ENCODE data around the gene SERTAD4.
A peak's percentile ranks its signal among the peaks of the same experiment; 100 is the strongest.
"Not testable (repeated sequence)": the region's sequence is repeated elsewhere in the genome, so short reads cannot be mapped to it uniquely, and the experiment has no call there.

Gene SERTAD4

GRCh38 chr1:210264496-210265380 lies 32.1 kb downstream of the SERTAD4 start:
- TF ChIP-seq, protein P1, sequence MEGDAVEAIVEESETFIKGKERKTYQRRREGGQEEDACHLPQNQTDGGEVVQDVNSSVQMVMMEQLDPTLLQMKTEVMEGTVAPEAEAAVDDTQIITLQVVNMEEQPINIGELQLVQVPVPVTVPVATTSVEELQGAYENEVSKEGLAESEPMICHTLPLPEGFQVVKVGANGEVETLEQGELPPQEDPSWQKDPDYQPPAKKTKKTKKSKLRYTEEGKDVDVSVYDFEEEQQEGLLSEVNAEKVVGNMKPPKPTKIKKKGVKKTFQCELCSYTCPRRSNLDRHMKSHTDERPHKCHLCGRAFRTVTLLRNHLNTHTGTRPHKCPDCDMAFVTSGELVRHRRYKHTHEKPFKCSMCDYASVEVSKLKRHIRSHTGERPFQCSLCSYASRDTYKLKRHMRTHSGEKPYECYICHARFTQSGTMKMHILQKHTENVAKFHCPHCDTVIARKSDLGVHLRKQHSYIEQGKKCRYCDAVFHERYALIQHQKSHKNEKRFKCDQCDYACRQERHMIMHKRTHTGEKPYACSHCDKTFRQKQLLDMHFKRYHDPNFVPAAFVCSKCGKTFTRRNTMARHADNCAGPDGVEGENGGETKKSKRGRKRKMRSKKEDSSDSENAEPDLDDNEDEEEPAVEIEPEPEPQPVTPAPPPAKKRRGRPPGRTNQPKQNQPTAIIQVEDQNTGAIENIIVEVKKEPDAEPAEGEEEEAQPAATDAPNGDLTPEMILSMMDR (conservative IDR thresholded peaks at IDR 0.05; ENCODE audit: control insufficient read depth, insufficient read depth, low read depth, low read length) = peak; percentile 30
- no peak overlapping the region for H3K4me3 ChIP-seq (ENCODE audit: control insufficient read depth, low read depth, low read length)
- no peak for DNase-seq (ENCODE audit: low read depth)

- not testable (repeated sequence) for H3K4me3 ChIP-seq (ENCODE audit: control insufficient read depth, low read depth, low read length)
- DNase-seq (ENCODE audit: low read depth) = peak; percentile 55
Observed at GRCh38 chr1:210265392-210265955, 32.9 kb downstream of the SERTAD4 start.

GRCh38 chr1:210269981-210270380 lies 37.4 kb downstream of the SERTAD4 start:
- TF ChIP-seq, protein P1 (conservative IDR thresholded peaks at IDR 0.05; ENCODE audit: control insufficient read depth, insufficient read depth, low read depth, low read length) = no peak
- no peak for DNase-seq (ENCODE audit: low read depth)
- H3K4me3 ChIP-seq (ENCODE audit: control insufficient read depth, low read depth, low read length) = no peak overlapping the region

- H3K4me3 ChIP-seq (ENCODE audit: control insufficient read depth, low read depth, low read length) = no peak overlapping the region
- no peak for DNase-seq (ENCODE audit: low read depth)
- TF ChIP-seq, protein P1 (conservative IDR thresholded peaks at IDR 0.05; ENCODE audit: control insufficient read depth, insufficient read depth, low read depth, low read length) = no peak
Observed at GRCh38 chr1:210272666-210273065, 40.1 kb downstream of the SERTAD4 start.

GRCh38 chr1:210280221-210280620 lies 47.6 kb downstream of the SERTAD4 start:
- no peak overlapping the region for H3K4me3 ChIP-seq (ENCODE audit: control insufficient read depth, low read depth, low read length)
- no peak for DNase-seq (ENCODE audit: low read depth)
- TF ChIP-seq, protein P1 (conservative IDR thresholded peaks at IDR 0.05; ENCODE audit: control insufficient read depth, insufficient read depth, low read depth, low read length) = no peak

DNA sequence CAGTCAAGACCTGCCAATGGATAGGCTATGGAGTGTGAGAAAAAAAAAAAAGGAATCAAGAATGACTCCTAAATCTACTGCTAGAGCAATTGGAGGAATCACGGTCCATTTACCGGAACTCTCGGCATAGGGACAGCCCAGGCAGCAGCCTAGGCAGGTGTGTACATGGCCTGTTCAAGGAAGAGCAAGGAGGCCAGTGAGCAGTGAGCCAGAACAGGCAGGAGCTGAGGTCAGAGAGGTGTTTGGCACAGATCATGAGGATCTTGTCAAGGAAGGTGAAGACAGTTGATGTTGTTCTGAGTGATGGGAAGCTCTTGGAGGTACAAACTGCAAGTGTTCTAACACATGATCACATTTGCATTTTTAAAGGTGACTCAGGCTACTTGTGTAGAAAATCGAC lies 55.5 kb downstream of the SERTAD4 start:
- H3K4me3 ChIP-seq (ENCODE audit: control insufficient read depth, low read depth, low read length) = no peak overlapping the region
- no peak for DNase-seq (ENCODE audit: low read depth)
- TF ChIP-seq, protein P1 (conservative IDR thresholded peaks at IDR 0.05; ENCODE audit: control insufficient read depth, insufficient read depth, low read depth, low read length) = no peak

DNA sequence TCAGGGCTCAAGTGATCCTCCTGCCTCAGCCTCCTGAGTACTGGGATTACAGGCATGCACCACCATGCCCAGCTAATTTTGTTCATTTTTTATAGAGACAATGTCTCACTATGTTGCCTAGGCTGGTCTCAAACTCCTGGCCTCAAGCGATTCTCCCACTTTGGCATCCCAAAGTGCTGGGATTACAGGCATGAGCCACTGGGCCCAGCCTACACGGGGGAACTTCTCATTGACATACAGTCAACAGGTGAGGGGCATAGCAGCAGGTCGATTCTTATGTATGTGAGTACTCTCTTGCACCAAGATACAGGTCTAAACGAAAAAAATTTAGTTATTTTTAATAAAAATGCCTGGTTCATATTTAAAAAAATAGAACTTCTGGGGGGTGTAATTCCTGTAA lies 56.7 kb downstream of the SERTAD4 start:
- TF ChIP-seq, protein P1 (conservative IDR thresholded peaks at IDR 0.05; ENCODE audit: control insufficient read depth, insufficient read depth, low read depth, low read length) = no peak
- no peak overlapping the region for H3K4me3 ChIP-seq (ENCODE audit: control insufficient read depth, low read depth, low read length)
- DNase-seq (ENCODE audit: low read depth) = no peak

All from fibroblast of mammary gland (primary cell).